Hair follicular keratinocyte (primary cell): ENCODE results near the gene MAT2B. TPM values are rescaled to one million over a fixed set of nuclear protein-coding genes. Genes with fewer than 3 reads are reported as not detected.

Experiments used
- total RNA-seq: library from RNA; depleted of rRNA; stranded (reverse); fragments of >200 nt; gene quantifications from 2 replicates; pipeline ENCODE4 v1.2.3, GENCODE V29; 2015

MAT2B gene
- 41.3 and 43.6 TPM in 2 replicates for total RNA-seq

DNA sequence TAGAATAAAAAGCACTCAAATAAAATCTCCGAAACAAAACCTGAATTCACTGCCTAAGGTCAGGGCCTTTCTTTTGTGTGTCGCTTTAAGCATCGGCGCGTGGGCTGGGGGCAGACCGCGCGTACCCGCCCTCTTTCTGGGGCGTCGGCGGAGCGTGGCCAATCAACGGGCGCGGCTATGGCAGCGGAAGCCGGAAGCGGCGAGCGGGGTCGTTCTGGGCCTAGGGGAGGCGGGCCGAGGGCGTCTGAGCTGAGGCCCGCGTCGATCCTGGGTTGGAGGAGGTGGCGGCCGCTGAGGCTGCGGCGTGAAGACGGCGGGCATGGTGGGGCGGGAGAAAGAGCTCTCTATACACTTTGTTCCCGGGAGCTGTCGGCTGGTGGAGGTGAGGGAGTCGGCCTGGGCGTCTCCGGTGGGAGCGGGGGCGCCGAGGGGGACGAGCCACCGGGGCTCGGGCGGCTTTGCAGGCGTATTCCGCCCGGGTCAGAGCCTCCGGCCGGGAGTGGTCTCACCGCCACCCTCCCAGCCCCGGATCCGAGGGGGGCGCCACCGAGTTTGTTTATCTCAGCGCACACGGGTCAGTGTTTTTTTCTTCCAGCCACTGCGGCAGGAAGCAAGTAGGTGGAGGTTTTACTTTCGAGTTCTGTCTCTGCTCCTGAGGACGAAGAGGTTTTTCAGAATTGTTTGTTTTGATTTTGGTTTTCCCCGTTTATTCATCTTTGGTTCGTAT lies at the start of gene MAT2B:
TSS of gene MAT2B (plus strand) at position 252 of the 727 bp plus-strand sequence. CDS start at position 320, 68 bp downstream.

GRCh38 chr5:163459819-163460561 lies 45.4 kb upstream of the MAT2B start, which contains the start of gene NUDCD2:
Gene NUDCD2 (minus strand): TSS chr5:163460102. CDS start chr5:163460050, 52 bp downstream.

DNA sequence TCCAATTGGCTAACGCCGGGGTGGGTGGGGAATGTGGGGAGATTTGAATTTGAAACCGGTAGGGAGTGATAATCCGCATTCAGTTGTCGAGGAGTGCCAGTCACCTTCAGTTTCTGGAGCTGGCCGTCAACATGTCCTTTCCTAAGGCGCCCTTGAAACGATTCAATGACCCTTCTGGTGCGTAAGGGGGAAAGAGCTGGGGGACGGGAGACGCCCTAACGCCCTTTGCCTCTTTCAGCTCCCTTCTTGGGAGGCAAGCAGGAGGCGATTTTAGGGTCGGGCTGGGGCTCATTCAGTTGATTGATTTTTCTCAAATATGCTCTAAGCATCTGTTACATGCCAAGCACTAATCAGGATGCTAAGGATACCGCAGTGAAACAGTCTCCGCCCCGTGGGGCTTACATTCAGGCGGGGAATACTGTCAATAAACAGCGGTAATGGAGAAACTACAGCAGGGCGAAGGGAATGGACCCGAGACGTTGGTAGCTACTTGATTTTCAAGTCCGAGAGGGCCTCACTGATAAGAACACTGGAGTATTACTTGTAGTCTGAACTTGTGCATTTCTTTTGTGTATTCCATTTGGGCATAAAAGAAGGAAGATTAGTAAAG lies 44.8 kb upstream of the MAT2B start, which contains the start of gene HMMR:
TSS of gene HMMR (plus strand) at position 71 of the 610 bp plus-strand sequence. CDS start at position 132, 61 bp downstream.

Other genes starting within 250 kb of the MAT2B start
- gene CCNG1, start 68.0 kb upstream of the MAT2B start, total RNA-seq: 104 and 111 TPM in 2 replicates
- 5.8 and 7.4 TPM in 2 replicates for gene NUDCD2, start 45.5 kb upstream of the MAT2B start, total RNA-seq
- gene HMMR, start 45.0 kb upstream of the MAT2B start, total RNA-seq: 16.2 and 46.7 TPM in 2 replicates